Hepatocyte (in vitro differentiated cells): ENCODE data around the gene PRKAG2. TPM values are rescaled to one million over a fixed set of nuclear protein-coding genes. Genes with fewer than 3 reads are reported as not detected.

Experiments used
- DNase-seq: peaks from one replicate; pipeline ENCODE4 v3.0.0-alpha.2; 2016; ENCODE audit warnings: low spot score
- H2AFZ ChIP-seq: fragments of 200-600 bp; sonication (generic); 2 replicates; pipeline ENCODE4 v1.6.0; 2016; ENCODE audit warnings: antibody characterized with exemption, mild to moderate bottlenecking
- H3K27ac ChIP-seq: fragments of 200-600 bp; sonication (generic); 2 replicates; pipeline ENCODE4 v1.5.1; 2016; ENCODE audit warnings: mild to moderate bottlenecking
- H3K27me3 ChIP-seq: fragments of 200-600 bp; sonication (generic); 2 replicates; pipeline ENCODE4 v1.6.1; 2016
- H3K36me3 ChIP-seq: fragments of 200-600 bp; sonication (generic); replicated peaks from 2 replicates; pipeline ENCODE4 v1.5.1; 2016; ENCODE audit warnings: low read depth; ENCODE audit not compliant: insufficient read depth
- H3K4me1 ChIP-seq: fragments of 200-600 bp; sonication (generic); 2 replicates; pipeline ENCODE4 v1.5.1; 2016; ENCODE audit warnings: mild to moderate bottlenecking, moderate library complexity; ENCODE audit not compliant: insufficient read depth
- H3K4me2 ChIP-seq: fragments of 200-600 bp; sonication (generic); 2 replicates; pipeline ENCODE4 v1.6.0; 2016
- H3K4me3 ChIP-seq: fragments of 200-600 bp; sonication (generic); 2 replicates; pipeline ENCODE4 v1.5.1; 2016; ENCODE audit warnings: mild to moderate bottlenecking
- H3K79me2 ChIP-seq: fragments of 200-600 bp; sonication (generic); 2 replicates; pipeline ENCODE4 v1.6.0; 2017; ENCODE audit warnings: mild to moderate bottlenecking
- H3K9me2 ChIP-seq: fragments of 200-600 bp; sonication (generic); replicated peaks from 2 replicates; pipeline ENCODE4 v1.6.0; 2017; ENCODE audit warnings: mild to moderate bottlenecking; ENCODE audit not compliant: insufficient read depth
- H3K9me3 ChIP-seq: fragments of 200-600 bp; sonication (generic); 2 replicates; pipeline ENCODE4 v1.5.1; 2016; ENCODE audit warnings: low read depth, mild to moderate bottlenecking
- H4K20me1 ChIP-seq: fragments of 200-600 bp; sonication (generic); 2 replicates; pipeline ENCODE4 v1.6.0; 2016; ENCODE audit warnings: mild to moderate bottlenecking; ENCODE audit not compliant: insufficient read depth, poor library complexity, severe bottlenecking
- EZH2 ChIP-seq: fragments of 200-600 bp; sonication (generic); IDR thresholded peaks from 2 replicates; pipeline ENCODE4 v1.6.1; 2016; ENCODE audit warnings: antibody characterized with exemption, mild to moderate bottlenecking, borderline replicate concordance
- EZH2phosphoT487 ChIP-seq: fragments of 200-600 bp; sonication (generic); IDR thresholded peaks from one replicate; pipeline ENCODE4 v1.6.1; 2018; ENCODE audit warnings: antibody characterized with exemption, mild to moderate bottlenecking, low read depth, moderate library complexity; ENCODE audit not compliant: unreplicated experiment, severe bottlenecking
- WGBS: methylation state at CpG from one replicate; pipeline ENCODE4 v1.1.6; 2016; ENCODE audit warnings: low lambda C conversion rate; ENCODE audit errors: missing lambda C conversion rate; 5-methylcytosine and 5-hydroxymethylcytosine counted together
- polyA plus RNA-seq: library from polyadenylated mRNA; unstranded; fragments of >200 nt; fragmentation: Nextera tagmentation; extraction: Ambion mirVana; gene quantifications from 2 replicates; pipeline ENCODE4 v1.2.1, GENCODE V29; 2016
- total RNA-seq: library from RNA; depleted of rRNA; stranded (reverse); fragments of >200 nt; gene quantifications from 2 replicates; pipeline ENCODE4 v1.2.3, GENCODE V29; 2014
- TF ChIP-seq, protein P1 (sequence below): fragments of 200-600 bp; sonication (generic); IDR thresholded peaks from 2 replicates; pipeline ENCODE4 v1.5.1; 2016; ENCODE audit warnings: antibody characterized with exemption, mild to moderate bottlenecking; ENCODE audit not compliant: poor library complexity

The PRKAG2 gene
- total and polyA plus RNA-seq, 2 experiments from 2014 or later: 17.8 to 23.4 TPM

DNA sequence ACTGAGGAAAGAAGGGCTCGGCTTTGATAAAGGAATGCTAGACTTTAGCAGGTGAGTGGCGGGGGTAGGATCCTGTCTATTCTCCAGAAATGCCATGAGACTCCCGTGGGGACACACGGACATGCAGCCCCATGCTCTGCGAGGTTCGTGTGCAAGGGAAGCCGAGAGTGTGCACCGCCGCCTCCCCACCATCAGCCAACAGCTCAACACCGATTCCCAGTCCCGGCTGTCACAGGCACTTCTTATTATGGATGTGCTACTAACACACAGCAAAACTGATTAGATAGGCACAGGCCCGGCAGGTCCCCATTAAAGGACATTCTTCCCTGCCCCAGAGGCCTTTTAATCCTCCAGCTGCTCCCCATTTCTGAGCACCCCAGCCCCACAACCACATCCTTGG, 154.4 kb downstream of the PRKAG2 start:
- Histone ChIP-seq H4K20me1 (no peaks in the 10 kb centered on the region), H3K27ac (no peak overlapping the region), H3K36me3 (no peaks in the 10 kb centered on the region), H3K9me3 (no peaks in the 10 kb centered on the region), H2AFZ (no peak overlapping the region), H3K27me3 (no peaks in the 10 kb centered on the region), H3K9me2 (no peaks in the 10 kb centered on the region), H3K4me3 (no peak overlapping the region), H3K4me2 (no peak overlapping the region), H3K4me1 (peaks cover 15% of the 10 kb centered on the region), H3K79me2 (no peaks in the 10 kb centered on the region)
- no peak for DNase-seq
- TF ChIP-seq EZH2 (no peak), EZH2phosphoT487 (no peak)
- TF ChIP-seq, protein P1, sequence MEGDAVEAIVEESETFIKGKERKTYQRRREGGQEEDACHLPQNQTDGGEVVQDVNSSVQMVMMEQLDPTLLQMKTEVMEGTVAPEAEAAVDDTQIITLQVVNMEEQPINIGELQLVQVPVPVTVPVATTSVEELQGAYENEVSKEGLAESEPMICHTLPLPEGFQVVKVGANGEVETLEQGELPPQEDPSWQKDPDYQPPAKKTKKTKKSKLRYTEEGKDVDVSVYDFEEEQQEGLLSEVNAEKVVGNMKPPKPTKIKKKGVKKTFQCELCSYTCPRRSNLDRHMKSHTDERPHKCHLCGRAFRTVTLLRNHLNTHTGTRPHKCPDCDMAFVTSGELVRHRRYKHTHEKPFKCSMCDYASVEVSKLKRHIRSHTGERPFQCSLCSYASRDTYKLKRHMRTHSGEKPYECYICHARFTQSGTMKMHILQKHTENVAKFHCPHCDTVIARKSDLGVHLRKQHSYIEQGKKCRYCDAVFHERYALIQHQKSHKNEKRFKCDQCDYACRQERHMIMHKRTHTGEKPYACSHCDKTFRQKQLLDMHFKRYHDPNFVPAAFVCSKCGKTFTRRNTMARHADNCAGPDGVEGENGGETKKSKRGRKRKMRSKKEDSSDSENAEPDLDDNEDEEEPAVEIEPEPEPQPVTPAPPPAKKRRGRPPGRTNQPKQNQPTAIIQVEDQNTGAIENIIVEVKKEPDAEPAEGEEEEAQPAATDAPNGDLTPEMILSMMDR: no peak
- WGBS: 82% methylated on average over 12 of the region's 12 CpGs

- H3K27ac ChIP-seq: peak overlapping the region; percentile 51
- no peaks in the 10 kb centered on the region for H4K20me1 ChIP-seq
- no peaks in the 10 kb centered on the region for H3K9me3 ChIP-seq
- TF ChIP-seq, protein P1: no peak
- TF ChIP-seq EZH2 (no peak), EZH2phosphoT487 (no peak)
- H3K36me3 ChIP-seq: no peaks in the 10 kb centered on the region
- no peak overlapping the region for H2AFZ ChIP-seq
- H3K79me2 ChIP-seq: no peaks in the 10 kb centered on the region
- peak; percentile 51 for DNase-seq
- 50% methylated on average over 5 of the region's 5 CpGs for WGBS
- no peaks in the 10 kb centered on the region for H3K27me3 ChIP-seq
- peaks cover 11% of the 10 kb centered on the region for H3K4me1 ChIP-seq
- no peak overlapping the region for H3K4me2 ChIP-seq
- H3K4me3 ChIP-seq: no peak overlapping the region
- H3K9me2 ChIP-seq: no peaks in the 10 kb centered on the region
These were observed 155.2 kb downstream of the PRKAG2 start for GRCh38 chr7:151721694-151722093.

GRCh38 chr7:151721236-151721635, 155.7 kb downstream of the PRKAG2 start:
- H3K4me2 ChIP-seq: no peak overlapping the region
- H4K20me1 ChIP-seq: no peaks in the 10 kb centered on the region
- H2AFZ ChIP-seq: no peak overlapping the region
- DNase-seq: no peak
- WGBS: 85% methylated on average over 11 of the region's 11 CpGs
- TF ChIP-seq EZH2phosphoT487 (no peak), EZH2 (no peak)
- H3K4me3 ChIP-seq: no peak overlapping the region
- H3K4me1 ChIP-seq: peaks cover 11% of the 10 kb centered on the region
- no peaks in the 10 kb centered on the region for H3K36me3 ChIP-seq
- no peaks in the 10 kb centered on the region for H3K79me2 ChIP-seq
- H3K27ac ChIP-seq: peak overlapping the region; percentile 31
- H3K9me3 ChIP-seq: no peaks in the 10 kb centered on the region
- H3K27me3 ChIP-seq: no peaks in the 10 kb centered on the region
- H3K9me2 ChIP-seq: no peaks in the 10 kb centered on the region

DNA sequence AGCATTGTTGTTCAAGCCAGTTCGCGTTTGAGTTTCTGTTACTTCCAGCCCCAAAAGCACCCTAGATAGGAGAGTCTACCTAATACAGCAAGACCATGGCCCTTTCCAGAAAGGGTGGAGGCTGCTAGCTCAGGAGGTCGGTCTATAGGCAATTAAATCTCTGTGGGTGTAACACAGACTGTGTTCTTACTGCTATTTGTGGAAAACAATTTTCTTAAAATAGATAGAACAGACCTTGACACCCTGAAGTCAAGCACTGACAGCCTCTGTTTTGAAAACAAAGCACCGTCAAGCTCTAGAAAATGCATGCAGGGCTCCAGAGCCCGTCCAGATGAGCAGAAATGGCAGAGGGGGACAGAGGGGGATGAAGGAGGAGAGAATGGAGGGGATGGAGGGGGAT, 156.6 kb downstream of the PRKAG2 start:
- H3K4me3 ChIP-seq: no peak overlapping the region
- no peak overlapping the region for H3K4me2 ChIP-seq
- WGBS: 72% methylated on average over 5 of the region's 5 CpGs

More for the DNA sequence above, 156.6 kb downstream of the PRKAG2 start:
- no peaks in the 10 kb centered on the region for H4K20me1 ChIP-seq
- no peaks in the 10 kb centered on the region for H3K79me2 ChIP-seq
- H3K4me1 ChIP-seq: peaks cover 17% of the 10 kb centered on the region
- no peaks in the 10 kb centered on the region for H3K27me3 ChIP-seq
- H3K27ac ChIP-seq: no peak overlapping the region
- TF ChIP-seq EZH2: no peak
- TF ChIP-seq, protein P1: no peak
- TF ChIP-seq EZH2phosphoT487: no peak
- H3K9me2 ChIP-seq: no peaks in the 10 kb centered on the region
- H3K36me3 ChIP-seq: no peaks in the 10 kb centered on the region
- H3K9me3 ChIP-seq: no peaks in the 10 kb centered on the region
- no peak for DNase-seq
- H2AFZ ChIP-seq: no peak overlapping the region
